HG03066 (cell line): ENCODE data around the gene THBS4.
A peak's percentile ranks its signal among the peaks of the same experiment; 100 is the strongest.
"Not testable (repeated sequence)": the region's sequence is repeated elsewhere in the genome, so short reads cannot be mapped to it uniquely, and the experiment has no call there.

ENCODE experiments used
- ATAC-seq: cut with Tn5 transposase; IDR thresholded peaks from one replicate; pipeline ENCODE4 v1.9.1; 2021; ENCODE audit warnings: low read depth; ENCODE audit not compliant: unreplicated experiment

THBS4 gene

DNA sequence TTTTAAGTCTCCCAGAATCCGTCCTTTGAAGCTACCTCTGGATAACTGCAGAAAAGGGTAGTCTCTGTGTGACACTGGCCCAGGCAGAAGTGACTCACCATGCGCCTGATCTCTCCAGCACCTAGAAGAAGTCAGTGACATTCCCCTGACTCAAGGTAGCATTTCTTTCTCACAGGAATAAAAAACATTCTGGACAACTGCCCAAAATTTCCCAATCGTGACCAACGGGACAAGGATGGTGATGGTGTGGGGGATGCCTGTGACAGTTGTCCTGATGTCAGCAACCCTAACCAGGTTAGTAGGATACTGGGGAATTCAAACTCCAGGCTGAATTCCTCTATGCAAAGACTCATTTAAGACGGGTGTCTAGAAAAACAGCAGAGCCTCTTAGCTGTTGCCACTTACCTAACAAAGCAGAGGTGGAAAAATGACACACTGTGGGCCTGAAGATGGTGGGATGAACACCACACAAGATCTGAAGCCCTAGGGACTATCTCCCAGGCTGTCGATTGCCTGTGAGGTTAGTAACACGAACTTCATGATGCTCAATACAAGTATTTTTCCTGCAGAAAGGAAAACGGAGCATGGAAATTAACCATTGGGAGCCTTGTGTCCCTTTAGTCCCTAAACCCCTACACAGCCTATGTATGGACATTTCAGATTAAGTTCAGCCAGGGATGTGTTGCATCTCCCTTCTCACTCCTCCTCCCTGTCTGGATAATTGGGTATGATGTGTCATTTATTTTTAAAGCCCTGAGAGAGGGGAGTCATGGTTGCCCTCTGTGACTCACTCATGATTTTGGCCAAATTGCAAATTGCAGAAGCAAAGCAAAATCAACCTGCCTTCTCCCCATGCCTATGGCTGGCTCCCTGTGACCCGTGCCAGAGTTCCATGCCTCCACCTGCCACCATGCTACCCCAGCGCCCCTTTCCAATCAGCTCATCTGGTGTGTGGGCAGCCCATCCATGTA, 37.2 kb downstream of the THBS4 start:
- no peak for ATAC-seq

DNA sequence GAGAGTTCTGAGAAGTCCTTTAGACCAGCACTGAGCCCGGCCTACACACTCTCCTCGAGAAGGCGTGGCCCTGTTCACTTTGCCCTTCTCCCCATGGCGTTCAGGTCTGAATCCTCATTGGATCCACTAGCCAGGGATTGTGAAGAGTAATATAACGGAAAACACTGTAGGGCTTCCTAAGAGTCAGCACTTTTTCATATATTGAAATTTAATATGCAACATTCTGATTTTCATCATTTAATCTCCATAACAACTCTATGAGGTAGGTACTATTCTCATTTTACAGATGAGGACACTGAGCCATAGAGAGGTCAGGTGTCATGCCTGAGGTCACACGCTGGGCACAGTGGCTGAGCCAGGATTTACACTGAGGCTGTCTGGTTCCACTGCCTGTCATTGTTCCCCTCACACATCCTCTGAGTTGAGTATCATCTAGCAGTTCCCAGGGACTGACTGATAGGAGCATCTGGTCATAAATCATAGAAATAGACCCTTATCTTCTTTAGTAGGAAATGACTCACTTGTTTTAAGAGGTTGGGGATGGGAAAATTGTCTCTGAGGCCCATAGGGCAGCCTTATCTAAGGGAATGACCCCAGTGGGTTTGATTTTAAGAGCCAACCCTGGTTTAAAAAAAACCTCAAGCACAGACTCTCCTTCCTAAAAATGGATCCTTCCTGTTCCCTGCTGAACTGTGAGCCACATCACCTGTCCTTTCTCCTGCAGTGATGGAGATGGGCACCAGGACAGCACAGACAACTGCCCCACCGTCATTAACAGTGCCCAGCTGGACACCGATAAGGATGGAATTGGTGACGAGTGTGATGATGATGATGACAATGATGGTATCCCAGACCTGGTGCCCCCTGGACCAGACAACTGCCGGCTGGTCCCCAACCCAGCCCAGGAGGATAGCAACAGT, 41.2 kb downstream of the THBS4 start:
- ATAC-seq, result no peak

DNA sequence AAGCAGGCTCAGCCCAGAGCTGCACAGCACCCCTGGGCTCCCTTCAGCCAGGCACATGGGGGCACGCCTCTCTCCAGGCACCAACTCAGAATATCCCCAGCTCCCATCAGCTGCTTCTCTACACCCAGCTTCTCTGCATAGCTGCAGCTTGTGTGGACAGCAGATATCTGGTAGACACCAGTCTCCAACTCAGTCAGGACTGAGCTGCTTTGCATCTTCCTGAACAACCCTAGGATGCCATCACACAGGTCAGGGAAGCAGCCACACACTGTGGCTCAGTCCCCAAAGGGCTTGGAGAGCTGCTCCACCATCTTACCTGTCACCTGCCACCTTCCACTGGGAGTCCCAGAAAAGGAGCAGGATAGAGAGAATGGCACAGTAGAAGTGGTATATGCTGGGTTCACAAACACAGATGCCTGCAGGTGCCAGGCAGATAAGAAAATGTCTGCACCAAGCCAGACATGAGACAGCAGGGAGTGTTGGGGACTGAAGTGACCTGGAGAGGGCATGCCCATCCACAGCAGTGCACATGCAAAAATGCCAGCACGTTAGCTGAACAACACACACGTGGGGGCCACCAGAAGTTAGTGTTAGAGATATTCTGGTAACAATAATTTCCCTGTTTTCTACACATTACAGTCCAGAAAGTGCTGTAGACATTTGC, 42.0 kb downstream of the THBS4 start:
- no peak for ATAC-seq

DNA sequence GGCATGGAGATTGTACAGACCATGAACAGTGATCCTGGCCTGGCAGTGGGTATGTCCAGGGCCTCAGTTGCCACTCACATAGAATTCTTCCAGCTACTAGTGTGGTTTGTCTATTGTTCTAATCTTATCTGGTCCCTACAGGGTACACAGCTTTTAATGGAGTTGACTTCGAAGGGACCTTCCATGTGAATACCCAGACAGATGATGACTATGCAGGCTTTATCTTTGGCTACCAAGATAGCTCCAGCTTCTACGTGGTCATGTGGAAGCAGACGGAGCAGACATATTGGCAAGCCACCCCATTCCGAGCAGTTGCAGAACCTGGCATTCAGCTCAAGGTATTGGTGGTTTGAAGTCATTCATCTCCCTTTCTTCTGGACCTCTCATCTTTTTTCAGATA, 43.8 kb downstream of the THBS4 start:
- ATAC-seq, result no peak

DNA sequence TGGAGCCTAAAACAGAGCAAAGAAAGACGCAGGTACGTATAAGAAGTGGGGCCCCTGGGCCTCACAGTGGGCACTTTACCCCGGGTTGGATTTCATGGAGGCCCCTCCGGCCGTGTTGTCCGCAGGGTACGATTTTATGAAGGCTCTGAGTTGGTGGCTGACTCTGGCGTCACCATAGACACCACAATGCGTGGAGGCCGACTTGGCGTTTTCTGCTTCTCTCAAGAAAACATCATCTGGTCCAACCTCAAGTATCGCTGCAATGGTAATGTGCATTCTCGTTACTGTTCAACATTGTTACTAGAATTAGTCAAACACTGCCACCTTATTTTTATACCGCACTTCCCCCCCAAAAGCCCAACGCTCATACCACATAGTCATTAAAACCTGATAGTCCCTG, 47.1 kb downstream of the THBS4 start:
- no peak for ATAC-seq

DNA sequence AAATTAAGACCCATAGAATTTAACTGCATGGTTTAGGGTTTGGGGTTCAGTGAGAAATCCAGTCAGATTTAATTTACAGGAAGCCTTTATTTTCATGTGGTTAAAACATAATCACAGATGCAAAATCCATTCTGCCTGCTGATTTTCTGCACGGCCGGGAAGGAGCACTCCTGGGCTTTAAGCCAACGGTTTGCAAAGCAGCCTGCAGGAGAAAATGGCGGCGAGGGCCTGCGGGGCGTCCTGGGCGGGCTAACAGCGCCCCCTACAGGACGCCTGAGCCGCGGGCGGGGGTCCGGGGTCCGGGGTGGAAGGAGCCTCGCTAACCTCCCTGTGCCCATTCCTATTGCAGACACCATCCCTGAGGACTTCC, 47.6 kb downstream of the THBS4 start:
- ATAC-seq, result no peak

DNA sequence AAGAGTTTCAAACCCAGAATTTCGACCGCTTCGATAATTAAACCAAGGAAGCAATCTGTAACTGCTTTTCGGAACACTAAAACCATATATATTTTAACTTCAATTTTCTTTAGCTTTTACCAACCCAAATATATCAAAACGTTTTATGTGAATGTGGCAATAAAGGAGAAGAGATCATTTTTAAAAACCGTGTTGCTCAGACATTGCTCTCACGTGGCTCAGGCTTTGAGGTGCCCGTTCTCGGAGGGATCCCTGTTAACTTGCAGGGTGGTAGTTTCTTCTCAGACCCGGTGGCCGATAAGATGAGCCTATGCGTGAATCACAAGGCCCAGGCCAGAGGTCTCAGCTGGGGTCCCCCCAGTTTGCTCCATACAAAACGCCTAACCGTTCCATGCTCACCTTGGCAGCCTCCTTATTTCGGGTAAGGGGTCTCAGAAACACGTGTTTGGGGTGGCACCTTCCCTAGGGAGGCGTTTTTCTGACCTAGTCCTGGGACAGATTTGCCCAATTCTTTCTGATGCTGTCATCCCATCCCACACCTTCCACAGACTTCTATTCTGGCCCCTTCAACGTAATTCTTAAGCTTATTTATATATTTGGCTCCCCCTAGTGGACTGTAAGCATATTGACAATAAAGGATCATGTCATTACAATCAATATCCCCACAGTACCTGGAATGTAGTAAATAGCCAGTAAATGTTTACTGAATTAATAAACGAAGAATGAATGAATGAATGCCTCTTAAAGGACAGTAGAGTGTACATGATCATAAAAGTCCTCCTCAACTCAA, 48.1 kb downstream of the THBS4 start:
- no peak for ATAC-seq

DNA sequence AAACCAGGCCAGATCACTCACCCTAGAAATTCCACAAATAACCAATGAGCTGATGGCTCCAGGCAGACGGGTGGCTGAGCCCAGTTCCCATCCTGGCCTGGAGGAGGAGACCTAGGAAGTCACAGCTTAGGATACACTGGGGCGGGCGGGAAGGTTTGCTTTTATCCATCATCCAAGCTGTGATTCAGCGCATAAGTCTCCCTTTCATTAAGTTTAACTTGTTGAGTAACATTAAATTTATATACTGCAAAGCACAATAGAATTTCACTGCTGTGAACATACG, 55.7 kb downstream of the THBS4 start:
- no peak for ATAC-seq

DNA sequence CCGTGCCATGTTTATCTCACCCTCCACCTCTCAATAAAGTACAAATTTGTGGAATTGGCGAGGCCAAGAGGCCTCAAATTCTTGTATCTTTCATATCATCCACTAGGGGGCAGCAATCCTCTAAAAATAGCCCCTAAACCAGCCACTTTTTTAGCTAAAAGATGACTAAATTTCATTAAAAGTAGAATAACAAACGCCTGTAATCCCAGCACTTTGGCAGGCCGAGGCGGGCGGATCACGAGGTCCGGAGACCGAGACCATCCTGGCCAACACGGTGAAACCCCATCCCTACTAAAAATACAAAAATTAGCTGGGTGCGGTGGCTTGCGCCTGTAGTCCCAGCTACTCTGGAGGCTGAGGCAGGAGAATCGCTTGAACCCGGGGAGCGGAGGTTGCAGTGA, 56.6 kb downstream of the THBS4 start:
- not testable (repeated sequence) for ATAC-seq

DNA sequence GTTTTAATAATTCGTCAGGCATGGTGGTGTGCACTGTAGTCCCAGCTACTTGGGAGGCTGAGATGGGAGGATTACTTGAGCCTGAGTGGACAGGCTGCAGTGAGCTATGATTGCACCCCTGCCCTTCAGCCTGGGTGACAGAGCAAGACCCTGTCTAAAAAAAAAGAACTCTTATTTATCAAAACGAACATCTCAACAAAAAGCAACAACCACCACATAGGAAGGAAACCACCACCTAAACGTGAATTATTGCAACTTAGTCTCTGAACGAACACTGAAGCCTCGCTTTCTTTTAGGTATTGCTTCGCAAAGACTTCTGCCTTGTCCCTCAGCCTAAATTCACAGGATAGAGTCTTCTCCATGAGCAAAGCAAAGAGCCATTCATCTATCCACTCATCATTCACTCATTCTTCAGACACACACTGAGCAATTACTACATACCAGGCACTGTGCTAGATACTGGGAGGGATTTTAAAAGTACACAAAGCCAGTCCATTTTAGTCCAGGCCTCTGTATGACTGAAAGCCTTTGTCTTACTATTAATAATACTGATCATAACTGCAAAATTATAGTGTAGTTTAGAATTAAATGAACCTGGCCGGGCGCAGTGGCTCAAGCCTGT, 57.4 kb downstream of the THBS4 start:
- ATAC-seq, result no peak

DNA sequence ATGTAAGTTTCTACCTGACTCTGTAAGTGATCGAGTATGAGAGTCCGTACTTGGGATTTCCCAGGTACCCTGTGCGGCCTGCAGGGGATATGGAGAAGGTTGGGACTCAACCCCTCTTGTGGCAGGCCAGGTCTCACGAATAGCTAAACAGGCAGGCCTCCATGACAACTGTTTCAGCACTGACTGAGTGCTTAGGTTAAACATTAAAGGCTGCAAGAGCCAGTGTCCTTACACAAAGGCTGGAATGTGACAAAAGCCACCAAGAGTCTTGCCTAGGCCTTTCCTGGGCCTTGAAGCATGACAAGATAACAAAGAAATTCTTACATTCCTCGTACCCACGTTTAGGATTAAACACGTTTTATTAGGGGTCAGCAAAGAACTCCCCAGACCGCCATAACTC, 58.6 kb downstream of the THBS4 start:
- no peak for ATAC-seq

DNA sequence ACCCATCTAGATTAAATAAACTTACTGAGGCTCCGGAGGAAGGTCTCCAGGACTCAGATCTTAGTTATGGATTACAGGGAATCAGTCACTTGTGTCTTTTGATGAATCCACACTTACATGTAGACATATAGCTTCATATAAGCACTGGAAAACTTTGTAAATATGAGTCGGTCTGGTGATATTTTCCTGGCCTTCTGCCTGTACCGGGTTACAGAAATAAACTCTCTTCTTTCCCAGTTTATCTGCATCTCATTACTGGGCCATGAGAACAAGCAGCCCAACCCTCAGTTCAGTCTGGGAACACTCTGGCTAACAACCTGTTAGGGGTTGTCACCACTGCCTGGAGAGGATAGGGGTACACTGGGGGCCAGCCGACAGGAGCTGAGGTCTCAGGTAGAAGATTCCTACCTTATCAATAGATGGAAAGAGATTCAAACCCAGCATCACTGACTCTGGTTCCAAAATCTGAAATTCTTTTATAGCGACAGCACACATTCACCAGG, 59.1 kb downstream of the THBS4 start:
- ATAC-seq, result no peak

DNA sequence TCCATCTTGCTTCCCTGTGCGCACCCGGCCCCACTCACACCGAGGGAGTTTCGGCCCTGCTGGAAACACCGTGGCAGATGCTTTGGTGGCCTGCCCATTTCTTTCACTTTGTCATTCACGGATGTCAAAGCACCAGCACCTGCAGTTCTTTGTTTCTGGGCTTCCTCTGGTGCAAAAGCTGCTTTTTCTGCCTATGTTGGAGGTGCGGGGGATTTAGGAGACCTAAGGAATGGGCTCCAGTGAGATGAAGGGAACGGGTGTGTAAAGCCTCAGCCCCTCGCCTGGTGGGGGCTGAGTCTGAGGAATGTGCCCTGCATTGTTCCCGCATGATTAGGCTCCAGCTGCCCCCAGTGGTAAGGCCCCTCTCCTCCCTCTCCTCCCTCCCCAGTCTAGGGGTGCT, 62.3 kb downstream of the THBS4 start:
- ATAC-seq, result no peak

DNA sequence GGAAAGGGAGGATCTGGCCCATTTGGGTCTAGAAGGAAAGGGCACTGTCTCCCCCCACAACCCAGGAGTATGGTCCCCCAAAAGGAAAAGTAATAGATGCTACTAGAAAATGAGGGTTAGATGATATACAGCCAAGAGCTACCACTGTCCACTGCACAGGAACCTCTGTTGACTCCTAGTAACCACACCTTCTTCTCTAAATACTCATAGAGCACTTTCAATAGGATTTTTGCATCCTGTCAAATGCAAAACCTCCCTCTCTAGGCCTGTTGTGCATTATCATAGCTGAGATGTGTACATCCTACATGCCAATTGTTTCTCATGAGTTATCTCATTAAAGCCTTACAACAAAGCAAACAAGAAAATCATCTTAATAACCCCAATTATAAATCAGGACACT, 66.8 kb downstream of the THBS4 start:
- ATAC-seq, result peak; percentile 73

DNA sequence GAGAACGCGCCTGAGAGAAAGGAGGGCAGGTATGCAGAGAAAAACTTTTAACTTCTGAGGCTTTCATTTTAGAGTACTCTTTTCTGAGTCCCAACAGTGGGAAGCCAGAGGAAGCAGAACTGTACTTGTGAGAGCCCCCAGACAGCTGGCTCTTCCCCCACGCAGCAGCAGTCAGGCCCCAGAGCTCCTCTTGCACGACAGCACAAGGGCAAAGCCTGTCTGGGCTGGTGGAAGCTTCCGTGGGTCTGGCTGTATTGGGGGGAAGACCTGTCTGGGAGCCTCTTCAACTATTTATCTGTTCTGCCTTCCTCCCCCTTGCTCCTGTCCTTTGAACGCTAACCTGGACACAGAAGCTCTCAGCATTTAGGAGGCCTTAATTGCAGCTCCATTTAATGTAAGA, 68.2 kb downstream of the THBS4 start:
- no peak for ATAC-seq

DNA sequence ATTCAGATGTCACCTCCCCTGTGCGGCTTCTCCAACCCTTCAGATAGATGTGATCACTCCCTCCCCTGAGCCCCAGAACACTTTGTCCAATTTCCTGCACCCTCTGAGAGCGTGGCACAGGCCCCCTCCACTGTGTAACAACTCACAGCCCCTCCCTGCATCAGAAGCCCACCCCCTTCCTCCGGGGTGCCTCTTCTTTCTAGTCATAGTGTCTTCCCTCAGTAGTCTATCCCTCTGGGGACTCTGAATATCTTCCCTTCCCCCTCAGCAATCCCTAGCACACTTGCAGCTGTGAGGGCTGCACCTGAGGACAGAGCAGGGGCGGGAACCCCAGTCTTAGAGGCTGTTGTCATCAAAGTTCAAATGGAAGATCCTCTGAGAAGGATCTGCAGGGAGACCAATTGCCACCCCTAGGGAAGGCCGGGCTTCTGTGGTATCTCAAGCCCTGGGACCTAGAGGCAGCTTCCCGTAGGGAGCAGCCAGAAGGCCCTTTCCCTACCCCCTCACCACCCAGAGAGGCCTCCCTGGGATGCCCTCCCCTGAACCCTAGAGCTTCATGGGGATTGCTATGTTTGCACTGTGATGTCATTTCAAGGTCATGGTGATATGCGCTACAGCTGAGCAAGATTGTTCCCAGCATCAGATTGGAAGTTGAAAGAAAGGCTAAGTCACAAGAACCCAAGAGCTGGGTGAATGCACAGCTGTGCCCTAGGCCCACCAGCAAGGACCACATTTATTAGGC, 70.7 kb downstream of the THBS4 start:
- ATAC-seq, result no peak

DNA sequence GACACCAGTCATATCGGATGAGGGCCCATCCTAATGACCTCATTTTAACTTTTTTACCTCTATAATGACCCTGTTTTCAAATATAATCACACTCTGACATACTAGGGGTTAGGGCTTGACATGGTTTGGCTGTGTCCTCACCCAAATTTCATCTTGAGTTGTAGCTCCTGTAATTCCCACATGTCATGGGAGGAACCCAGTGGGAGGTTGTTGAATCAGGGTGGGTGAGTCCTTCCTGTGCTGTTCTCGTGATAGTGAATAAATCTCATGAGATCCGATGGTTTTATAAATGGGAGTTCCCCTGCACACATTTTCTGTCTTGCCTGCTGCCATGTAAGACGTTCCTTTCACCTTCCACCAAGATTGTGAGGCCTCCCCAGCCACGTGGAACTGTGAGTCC, 71.8 kb downstream of the THBS4 start:
- no peak for ATAC-seq

DNA sequence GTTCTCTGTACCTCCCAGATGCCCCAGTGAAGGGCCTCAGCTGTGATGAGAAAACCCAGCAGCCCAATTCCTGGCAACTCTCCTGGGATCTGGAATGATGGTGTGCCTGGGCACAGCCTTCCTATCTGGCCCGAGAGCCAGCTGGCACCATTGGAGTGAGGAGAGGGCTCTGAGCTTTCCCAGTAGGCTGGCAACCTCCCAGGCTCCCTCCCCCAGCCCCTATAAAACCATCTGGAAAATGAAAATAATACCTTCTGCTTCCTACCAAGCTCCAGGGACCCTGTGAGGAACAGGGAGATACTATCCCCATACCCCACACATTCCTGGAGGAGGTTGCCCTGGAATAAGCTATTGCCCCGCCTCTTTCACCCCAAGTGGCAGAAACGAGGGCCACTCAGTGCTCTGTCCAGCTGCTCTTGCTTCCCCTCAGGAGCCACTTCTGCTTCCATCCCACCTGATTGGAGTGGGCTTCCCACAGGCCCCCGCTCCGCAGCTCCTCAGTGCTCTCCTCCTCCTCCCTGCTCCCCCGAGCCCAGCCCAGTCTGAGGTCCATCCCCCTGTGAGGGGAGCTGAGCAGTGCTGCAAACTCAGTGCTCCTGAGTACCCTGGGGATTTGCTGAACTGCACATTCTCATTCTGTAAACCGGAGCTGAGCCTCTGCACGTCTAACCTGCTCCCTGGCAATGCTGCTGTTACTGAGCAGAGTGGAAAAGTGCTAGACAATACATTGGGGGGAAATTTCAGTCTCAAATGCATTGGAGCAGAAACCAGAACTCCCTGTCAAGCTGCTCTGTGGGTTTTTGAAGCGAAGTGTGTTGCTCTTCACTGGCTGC, 74.7 kb downstream of the THBS4 start:
- ATAC-seq, result peak; percentile 87
